NCI-H446 (cell line): ENCODE results near the gene ARMC7.

Source experiments
- DNase-seq, 2 experiments: peaks; one replicate each; lab custom pipeline; 2025; lab: John Stamatoyannopoulos, UW

ARMC7 gene

GRCh38 chr17:75078284-75079022 is 31.3 kb upstream of the ARMC7 start:
- peak in 1 of 2 experiments; percentile 33 for DNase-seq

GRCh38 chr17:75079023-75079373 is 30.8 kb upstream of the ARMC7 start:
- no peak for DNase-seq

GRCh38 chr17:75081611-75082540 is 27.9 kb upstream of the ARMC7 start:
- no peak for DNase-seq

DNA sequence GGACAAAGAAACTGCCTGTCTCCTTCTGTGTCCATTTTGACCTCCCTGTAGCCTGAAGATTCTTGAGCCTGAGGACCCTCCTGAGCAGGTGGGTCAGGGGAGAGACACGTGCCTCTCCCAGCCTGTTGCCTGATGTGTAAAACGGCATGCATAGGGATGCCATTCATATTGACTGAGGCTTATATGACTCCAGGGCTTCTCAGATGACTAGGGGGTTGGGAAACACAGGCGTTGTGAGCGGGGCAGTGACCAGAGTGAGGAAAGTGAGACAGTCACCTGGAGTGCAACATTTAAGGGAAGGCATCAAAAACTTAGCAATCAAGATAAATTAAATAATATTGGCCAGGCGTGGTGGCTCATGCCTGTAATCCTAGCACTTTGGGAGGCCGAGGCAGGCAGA is 27.1 kb upstream of the ARMC7 start:
- DNase-seq, result no peak

DNA sequence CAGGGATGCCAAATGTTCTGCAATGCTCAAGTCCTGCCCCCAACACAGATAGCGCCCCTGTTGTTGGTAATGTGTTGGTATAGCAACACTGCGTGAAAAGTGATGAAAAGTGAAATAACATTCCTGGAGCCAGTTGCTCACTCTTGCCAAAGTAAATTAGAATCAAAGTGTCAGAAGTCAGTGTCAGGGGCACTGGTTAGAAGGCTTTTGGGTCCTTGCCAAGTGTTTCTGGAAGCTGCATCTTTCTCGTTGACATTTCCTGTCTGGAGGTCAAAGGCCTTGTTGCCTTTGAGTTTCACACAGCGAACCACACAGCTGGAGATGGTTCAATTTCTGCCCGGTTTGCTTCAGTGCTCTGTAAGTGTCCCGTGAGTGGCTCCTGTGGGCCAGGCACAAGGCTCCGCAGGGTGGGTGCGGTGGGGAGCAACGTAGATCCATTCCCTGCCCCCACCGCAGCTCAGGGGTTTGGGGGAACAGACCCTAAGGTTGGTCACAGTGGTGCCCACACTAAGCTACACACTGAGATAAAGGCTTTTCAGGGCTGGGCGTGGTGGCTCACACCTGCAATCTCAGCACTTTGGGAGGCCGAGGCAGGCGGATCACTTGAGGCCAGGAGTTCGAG is 25.6 kb upstream of the ARMC7 start:
- DNase-seq, result no peak

GRCh38 chr17:75086496-75087181 is 23.1 kb upstream of the ARMC7 start:
- no peak for DNase-seq

GRCh38 chr17:75087182-75087557 is 22.6 kb upstream of the ARMC7 start:
- DNase-seq, result no peak

DNA sequence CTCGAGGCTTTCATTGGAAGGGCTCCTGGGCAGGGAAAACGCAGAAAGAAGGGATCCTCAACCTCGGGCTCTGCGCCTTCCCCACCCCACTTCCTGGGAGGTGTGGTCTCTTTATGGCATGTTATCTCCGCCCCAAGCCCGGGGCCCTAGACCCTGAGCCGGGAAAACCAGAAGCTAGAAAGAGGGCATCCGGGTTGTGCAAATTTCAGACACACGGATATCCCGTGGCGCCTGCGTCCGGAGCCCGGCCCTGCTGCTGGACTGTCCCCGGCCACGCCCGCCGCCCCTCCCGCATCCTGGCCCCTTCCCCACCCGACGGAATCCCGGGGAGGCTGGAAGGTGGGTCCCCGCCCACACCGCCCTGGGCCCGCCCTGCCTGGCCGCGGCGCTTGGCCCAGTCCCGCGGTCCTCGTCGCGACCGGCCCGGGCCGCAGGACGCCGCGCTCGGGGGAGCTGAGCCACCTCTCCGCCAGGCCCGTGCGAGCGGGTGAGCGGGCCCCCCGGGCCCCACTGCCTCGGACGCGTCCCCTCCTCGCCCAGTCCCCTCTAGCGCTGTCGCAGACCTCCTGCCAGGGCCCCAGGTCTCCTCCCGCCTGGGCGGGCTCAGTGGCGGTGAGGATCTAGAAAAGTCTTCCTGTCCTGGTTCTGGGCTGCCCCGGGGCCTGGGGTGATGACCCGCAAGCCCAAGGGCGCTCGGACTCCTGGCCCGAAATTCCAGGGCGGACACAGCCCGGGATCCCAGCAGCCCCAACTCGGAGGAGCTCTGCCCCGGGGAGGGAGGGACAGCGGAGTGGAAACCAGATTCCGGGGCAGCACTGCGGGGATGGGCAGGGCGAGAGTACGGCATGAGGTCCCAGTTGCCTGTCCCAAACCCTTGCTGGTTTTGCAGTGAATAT is 22.0 kb upstream of the ARMC7 start, which contains the start of gene SLC16A5:
Gene SLC16A5 (plus strand): TSS at position 397 of the 896 bp plus-strand sequence. CDS start 5,683 bp downstream, outside the sequence.
- DNase-seq, result no peak

- DNase-seq, result no peak
These were observed 21.0 kb upstream of the ARMC7 start for GRCh38 chr17:75088465-75089417.

- no peak for DNase-seq
These were observed 18.6 kb upstream of the ARMC7 start for GRCh38 chr17:75090871-75091854.

- DNase-seq, result no peak
These were observed 17.9 kb upstream of the ARMC7 start for GRCh38 chr17:75091855-75092327.

DNA sequence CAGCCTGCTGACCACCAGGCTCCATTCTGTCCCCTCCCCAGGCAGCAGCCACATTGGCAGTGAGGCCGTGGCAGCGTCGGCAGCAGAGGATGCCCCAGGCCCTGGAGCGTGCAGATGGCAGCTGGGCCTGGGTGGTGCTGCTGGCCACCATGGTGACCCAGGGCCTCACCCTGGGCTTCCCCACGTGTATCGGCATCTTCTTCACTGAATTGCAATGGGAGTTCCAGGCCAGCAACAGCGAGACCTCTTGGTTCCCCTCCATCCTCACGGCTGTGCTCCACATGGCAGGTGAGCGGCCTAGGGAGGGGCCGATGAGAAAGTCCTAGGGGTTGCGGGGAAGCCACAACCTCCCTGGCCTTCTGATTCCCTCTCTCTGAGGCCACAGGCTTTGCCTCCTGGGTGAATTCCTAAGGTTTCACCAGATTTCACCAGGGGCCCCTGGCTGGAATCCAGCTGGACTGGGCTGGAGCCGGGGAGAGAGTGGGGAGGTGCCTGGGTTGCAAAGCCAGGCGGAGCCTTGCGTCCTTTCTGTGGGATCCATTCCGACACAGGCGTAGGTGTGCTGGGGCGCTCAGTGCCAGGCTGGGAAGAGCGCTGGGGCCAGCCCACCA is 16.1 kb upstream of the ARMC7 start:
- no peak for DNase-seq

GRCh38 chr17:75094871-75095399 is 14.8 kb upstream of the ARMC7 start:
- DNase-seq, result no peak

DNA sequence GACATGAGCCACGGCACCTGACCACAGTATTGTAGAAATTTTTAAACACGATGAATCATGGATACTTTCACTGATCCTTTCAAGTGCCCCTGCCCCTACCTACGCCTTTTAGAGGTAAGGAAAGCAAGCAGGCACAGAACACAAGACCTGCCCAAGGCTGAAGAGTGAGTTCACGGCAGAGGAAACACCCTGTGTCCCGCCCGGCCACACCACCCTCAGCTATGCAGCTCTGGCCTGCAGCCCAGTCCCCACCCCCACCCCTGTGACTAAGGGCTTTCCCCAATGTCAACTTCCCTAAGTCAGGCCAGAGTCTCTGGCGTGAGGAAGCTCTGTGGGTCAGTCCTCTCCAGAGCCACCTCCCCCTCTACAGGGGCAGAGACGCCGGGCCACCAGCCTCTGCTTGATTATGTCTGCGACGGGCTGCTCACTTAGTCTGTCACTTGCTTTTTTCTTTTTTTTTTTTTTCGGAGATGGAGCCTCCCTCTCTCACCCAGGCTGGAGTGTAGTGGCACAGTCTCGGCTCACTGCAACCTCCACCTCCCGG is 13.6 kb upstream of the ARMC7 start:
- DNase-seq, result no peak

DNA sequence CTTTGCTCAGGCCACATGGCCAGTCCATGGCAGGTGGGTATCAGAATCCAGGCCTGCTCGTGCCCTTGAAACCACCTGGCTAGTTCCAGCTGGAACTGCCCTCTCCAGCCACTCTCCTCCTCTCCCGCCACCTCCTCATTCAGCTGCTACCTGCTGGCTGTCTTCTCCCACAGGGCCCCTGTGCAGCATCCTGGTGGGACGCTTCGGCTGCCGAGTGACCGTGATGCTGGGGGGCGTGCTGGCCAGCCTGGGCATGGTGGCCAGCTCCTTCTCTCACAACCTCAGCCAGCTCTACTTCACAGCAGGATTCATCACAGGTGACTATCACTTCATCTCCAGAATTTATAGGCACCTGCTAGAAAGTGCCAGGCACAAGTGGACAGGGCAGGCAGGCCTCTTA is 11.9 kb upstream of the ARMC7 start:
- DNase-seq, result no peak

DNA sequence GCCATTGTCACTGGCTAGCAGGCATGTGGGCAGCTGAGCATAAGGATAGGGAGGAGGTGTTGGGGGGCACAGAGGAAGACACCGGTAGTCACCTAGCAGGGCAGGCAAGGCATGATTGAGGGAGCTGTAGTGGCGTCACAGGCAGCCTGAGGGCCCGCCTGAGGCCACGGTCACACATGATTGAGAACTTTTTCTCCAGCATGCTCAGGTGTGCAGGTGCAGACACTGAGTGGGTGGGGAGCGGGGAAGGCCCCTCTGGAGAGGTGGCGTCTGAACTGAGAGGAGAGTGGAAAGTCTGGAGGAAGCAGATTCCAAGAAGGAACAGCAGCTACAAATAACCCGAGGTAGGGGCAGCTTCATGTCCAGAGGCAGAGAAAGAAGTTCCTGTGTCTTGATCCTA is 10.9 kb upstream of the ARMC7 start:
- no peak for DNase-seq

DNA sequence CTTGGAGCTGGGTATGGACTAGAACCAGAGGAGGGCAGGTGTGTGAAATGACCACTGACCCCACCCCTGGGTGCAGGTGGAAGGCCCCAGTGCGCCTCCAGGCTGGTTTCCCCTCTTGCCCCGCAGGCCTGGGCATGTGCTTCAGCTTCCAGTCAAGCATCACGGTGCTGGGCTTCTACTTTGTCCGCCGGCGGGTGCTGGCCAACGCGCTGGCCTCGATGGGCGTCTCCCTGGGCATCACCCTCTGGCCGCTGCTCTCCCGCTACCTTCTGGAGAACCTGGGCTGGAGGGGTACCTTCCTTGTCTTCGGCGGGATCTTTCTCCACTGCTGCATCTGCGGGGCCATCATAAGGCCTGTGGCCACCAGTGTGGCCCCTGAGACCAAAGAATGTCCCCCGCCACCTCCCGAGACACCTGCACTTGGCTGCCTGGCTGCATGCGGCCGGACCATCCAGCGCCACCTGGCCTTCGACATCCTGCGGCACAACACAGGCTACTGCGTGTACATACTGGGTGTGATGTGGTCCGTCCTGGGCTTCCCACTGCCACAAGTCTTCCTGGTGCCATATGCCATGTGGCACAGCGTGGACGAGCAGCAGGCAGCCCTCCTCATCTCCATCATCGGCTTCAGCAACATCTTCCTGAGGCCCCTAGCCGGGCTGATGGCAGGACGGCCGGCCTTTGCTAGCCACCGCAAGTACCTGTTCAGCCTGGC is 9.7 kb upstream of the ARMC7 start:
- no peak for DNase-seq
